Stimulated activated CD4-positive, alpha-beta T cell treated with anti-CD3 and anti-CD28 coated beads, Interleukin-1b, Interleukin-23, amount 100 ng/mL, for 48 hours (primary cell): ENCODE results near the gene DNMT3L.
"Not testable (repeated sequence)": the region's sequence is repeated elsewhere in the genome, so short reads cannot be mapped to it uniquely, and the experiment has no call there.

ENCODE experiments used
- DNase-seq: peaks from one replicate; pipeline ENCODE4 v3.0.0-alpha.2; 2020

DNMT3L gene

GRCh38 chr21:44241281-44241680 is 20.4 kb downstream of the DNMT3L start:
- DNase-seq = not testable (repeated sequence)

DNA sequence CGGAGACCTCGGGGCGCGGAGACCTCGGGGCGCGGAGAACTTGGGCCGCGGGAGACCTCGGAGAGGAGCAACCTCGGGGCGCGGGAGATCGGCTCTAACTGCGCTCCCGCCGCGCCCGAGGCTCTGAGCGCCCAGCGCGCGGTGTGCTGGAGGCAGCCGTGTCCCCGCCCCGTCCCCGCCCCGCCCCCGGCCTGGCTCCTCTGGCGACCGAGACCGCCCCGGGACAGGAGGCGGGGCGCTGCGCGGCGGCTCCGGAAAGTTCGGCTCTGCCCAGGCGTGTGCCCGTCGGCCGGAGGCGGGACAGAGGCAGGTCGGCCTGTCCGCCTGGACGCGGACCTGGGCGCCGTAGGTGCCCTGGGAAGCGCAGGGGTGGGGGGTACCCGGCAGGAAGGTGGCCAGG is 20.9 kb downstream of the DNMT3L start, which contains the start of gene ICOSLG:
Gene ICOSLG (minus strand): TSS at position 102 of the 400 bp plus-strand sequence. CDS start 126 bp downstream, outside the sequence.
- DNase-seq = not testable (repeated sequence)

- not testable (repeated sequence) for DNase-seq
Observed at GRCh38 chr21:44240353-44240752, 21.3 kb downstream of the DNMT3L start.

- DNase-seq = not testable (repeated sequence)
Observed at GRCh38 chr21:44229561-44229960, 32.1 kb downstream of the DNMT3L start.

DNA sequence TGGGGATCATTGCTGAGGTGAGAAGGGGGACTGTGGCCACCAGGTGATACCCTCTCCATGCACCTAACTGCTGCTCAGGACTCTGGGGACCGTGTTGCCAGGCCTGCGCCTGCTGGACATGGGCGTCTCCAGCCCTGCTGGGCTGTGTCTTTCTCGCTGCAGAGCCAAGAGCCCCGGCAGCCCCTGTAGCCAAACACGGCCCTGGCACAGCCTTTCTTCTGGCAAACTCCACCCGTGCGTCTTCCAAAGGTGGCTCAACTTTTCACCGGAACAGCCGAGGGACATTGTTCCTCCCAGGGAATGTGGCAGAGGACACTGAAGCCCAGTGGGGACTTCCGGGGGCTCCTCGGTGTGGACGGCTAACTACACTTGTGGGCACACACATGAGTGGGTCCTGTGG is 33.6 kb downstream of the DNMT3L start:
- DNase-seq = not testable (repeated sequence)

DNA sequence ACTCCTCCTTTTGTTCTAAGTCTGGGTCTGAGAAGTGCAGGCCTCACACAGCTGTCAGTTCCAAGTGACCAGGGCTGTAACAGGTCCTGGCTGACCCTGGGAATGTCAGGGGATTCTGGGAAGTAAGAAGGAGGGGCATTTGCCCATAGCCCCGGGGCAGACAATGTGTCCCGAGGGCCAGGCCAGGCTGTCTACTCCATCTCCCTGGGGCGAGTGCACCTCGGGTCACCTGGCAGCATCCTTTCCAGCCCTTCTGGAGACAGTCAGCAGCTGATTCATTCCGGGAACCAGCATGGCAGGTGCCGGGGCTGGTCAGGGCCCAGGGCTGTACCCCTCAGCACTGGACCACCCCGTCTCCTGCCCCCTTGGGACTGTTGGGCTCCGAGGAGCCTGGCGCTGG is 34.1 kb downstream of the DNMT3L start:
- not testable (repeated sequence) for DNase-seq

- DNase-seq = not testable (repeated sequence)
Observed at GRCh38 chr21:44225605-44226004, 36.1 kb downstream of the DNMT3L start.

- DNase-seq = not testable (repeated sequence)
Observed at GRCh38 chr21:44223334-44223733, 38.4 kb downstream of the DNMT3L start.

DNA sequence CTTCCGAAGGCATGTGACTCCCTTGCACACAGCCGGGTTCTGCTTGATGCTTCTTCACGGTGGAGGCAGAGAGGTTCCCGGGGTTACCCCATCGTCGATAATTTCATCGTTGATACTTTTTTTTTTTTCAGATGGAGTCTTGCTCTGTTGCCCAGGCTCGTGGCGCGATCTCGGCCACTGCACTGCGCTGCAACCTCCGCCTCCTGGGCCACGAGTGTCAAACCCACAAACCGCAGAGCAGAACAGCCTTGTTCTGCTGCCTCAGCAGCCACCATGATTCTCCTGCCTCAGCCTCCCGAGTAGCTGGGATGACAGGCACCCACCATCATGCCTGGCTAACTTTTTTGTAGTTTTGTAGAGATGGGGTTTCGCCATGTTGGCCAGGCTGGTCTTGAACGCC is 41.0 kb downstream of the DNMT3L start:
- not testable (repeated sequence) for DNase-seq

GRCh38 chr21:44218461-44218860 is 43.2 kb downstream of the DNMT3L start:
- DNase-seq = not testable (repeated sequence)

DNA sequence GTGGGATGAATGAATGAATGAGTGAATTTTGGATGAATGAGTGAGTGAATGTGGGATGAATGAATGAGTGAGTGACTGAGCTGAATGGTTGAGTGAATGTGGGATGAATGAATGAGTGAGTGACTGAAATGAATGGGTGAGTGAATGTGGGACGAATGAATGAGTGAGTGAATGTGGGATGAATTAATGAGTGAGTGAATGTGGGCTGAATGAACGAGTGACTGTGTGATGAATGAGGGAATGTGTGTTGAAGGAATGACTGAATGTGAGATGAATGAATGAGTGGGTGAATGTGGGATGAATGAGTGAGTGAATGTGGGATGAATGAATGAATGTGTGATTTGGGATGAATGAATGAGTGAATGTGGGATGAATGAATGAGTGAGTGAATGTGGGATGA is 49.7 kb downstream of the DNMT3L start:
- not testable (repeated sequence) for DNase-seq

DNA sequence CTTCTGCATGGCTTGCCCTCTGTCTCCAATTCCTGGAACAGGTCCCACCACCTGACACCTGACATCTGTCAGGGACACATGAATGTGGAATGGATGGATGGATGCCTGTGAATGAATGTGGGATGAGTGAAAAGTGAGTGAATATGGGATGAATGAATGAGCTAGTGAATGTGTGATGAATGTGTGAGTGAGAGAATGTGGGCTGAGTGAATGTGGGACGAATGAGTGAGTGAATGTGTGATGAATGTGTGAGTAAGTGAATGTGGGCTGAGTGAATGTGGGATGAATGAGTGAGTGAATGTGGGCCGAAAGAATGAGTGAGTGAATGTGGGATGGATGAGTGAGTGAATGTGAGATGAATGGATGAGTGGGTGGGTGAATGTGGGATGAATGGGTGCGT is 50.1 kb downstream of the DNMT3L start:
- not testable (repeated sequence) for DNase-seq

DNA sequence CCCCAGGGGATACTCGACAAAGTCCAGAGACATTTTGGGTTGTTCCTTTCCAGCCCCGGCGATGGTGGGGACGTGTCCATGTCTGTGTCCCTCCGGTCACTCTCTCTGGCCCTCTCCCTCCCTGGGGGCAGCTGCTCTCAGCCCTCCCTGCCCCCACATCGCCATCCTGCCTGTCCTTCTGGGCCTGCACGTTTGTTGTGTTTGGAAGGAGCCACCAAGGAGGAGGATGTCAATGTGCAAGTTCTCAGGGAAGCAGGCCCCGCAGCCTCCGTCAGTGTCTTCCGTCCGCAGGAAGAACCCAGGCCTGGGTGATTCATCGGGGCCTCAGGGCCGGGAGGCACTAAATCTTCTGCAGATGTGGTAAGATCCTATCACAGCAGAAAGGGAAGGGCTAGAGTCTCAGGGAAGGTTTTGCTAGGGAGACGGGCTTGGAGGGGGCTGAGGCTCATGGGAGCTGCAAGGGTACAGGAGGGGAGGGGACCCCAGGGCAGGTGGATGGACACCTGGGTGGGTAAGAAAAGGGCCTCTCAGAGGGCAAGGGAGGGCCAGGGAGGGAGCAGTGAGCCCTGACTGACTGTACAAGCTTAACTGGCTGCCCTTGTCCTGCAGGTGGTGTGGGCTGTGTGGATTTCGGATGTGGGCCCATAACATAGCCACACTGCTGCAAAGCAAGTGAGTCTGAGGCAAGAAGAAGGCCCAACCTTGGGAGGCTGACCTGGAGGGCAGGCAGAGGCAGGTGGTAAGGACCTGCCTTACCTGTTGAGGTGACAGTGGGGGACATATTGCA is 53.6 kb downstream of the DNMT3L start:
- DNase-seq = not testable (repeated sequence)

GRCh38 chr21:44206698-44207676 is 54.7 kb downstream of the DNMT3L start:
- DNase-seq = not testable (repeated sequence)

- DNase-seq = not testable (repeated sequence)
Observed at GRCh38 chr21:44206187-44206586, 55.5 kb downstream of the DNMT3L start.

DNA sequence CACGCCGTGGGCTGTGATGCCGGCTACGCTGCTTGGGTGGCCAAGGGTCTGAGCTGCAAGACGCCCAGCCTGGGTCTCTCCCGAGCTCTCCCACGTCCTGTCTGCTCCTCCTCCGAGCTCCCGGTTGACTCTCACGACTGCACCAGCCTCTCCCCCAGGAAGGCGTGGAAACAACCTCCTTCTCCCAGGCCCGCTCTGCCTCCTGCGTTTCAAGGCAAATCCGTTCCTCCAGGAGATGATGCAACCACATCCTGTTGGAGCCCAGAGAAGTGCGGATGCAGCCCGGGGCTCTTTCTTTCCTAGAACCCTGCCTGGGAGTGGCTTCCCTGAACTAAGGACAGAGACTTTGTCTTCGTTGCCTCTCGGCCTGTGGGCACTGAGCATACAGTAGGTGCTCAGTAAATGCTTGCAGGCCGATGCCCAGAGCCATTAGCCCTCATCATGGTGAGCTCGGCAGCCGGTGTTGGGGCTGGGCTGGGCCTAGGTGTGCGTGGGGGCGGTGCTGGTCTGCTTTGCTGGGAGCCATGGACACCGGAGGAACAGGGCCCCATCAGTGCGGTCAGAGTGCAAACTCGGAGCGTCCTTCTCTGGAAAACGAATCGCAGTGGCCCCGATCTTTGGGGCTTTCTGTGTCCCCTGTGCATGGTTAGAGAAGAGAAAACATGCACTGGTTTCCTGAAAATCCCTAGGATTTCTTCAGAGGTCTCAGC is 59.0 kb downstream of the DNMT3L start:
- DNase-seq = not testable (repeated sequence)

GRCh38 chr21:44199997-44200396 is 61.7 kb downstream of the DNMT3L start:
- not testable (repeated sequence) for DNase-seq

DNA sequence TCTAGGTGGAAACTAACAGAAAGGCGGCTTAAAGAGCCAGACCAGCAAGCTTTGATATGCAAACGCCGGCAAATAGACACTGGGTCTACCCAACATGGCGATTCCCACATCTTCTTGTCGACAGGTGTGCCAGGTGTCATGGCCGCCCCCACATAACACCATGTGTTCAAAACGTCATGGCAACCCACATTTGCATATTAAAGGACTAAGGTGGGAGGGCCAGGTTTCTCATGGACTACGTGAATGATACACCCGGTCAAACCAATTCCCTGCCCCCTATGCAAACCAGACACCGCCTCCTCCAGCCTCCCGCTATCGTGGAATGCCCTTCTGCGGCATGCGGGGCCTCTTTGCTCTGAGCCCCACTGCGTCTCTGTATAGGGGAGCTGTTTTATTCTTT is 62.2 kb downstream of the DNMT3L start:
- no peak for DNase-seq

DNA sequence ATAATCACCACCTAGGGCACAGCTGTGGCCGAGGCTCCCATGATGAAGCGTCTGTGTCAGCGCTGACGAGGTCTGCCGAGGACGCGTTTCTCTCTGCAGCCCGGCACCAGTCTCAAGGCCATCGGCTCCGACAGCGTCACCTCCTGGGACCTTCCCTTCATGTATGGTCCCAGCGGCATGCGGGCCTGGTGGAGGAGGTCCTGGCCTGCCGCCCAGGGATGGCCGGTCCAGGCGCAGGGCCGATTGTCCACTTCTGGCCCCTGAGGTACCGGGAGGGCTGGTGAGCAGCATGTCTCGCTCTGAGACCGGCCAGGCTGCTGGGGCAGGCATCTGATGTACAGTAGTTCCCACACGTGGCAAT is 64.6 kb downstream of the DNMT3L start:
- not testable (repeated sequence) for DNase-seq
